ENCODE measurements around the gene ENTPD8.
"Not testable (repeated sequence)": the region's sequence is repeated elsewhere in the genome, so short reads cannot be mapped to it uniquely, and the experiment has no call there.

Gene ENTPD8

DNA sequence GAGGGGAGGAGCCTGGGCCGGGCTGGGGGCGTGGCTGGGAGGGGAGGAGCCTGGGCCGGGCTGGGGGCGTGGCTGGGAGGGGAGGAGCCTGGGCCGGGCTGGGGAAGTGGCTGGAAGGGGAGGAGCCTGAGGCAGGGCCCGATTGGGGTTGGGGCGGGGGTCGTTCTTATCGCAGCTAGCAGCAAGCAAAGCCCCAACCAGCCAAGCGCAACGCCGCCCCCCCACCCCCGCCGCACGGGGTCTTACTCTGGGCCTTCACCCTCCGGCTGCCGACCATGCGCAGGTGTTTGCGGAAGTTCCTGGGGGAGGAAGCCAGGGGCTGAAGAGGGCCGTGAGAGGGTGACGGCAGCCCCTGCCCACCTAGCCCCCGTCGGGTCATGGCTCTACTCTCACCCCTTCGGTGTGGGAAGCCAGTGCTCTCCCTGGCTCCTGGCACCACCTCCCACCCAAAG lies 13.0 kb upstream of the ENTPD8 start:
- in situ Hi-C loops (cut with HindIII; ENCODE audit: low pct_unique_long_range_greater_than_20kb, low sequenced_read_pairs) = no loop called here
- no peak for DNase-seq (ENCODE audit: low read depth in 1 of 2, low spot score in 1 of 2)
- no peak for TF ChIP-seq JUND (IDR thresholded peaks at IDR 0.05; ENCODE audit: low read depth)

DNA sequence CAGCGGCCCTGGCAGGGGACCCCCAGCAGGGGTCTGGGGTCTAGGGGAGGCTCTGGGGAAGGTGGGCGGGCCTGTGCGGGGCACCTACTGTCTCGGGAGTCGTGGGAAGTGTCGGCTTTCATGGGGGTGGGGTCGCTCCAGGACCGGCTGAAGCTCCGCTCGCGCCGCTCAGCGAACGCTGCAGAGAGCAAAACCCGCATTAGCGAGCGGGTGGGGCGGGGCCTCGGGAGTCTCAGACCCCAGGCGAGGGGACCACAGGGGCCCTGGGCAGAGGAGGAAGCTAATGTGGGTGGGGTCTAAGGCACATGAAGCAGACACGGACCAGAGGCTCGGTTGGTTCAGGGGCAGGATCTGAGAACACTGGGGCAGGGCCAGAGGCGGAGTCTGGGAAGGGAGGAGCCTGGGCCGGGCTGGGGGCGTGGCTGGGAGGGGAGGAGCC lies 12.5 kb upstream of the ENTPD8 start:
- DNase-seq (ENCODE audit: low read depth in 1 of 2, low spot score in 1 of 2) = peak; percentile 86 to 88
- in situ Hi-C loops (cut with HindIII; ENCODE audit: low pct_unique_long_range_greater_than_20kb, low sequenced_read_pairs) = no loop called here

DNA sequence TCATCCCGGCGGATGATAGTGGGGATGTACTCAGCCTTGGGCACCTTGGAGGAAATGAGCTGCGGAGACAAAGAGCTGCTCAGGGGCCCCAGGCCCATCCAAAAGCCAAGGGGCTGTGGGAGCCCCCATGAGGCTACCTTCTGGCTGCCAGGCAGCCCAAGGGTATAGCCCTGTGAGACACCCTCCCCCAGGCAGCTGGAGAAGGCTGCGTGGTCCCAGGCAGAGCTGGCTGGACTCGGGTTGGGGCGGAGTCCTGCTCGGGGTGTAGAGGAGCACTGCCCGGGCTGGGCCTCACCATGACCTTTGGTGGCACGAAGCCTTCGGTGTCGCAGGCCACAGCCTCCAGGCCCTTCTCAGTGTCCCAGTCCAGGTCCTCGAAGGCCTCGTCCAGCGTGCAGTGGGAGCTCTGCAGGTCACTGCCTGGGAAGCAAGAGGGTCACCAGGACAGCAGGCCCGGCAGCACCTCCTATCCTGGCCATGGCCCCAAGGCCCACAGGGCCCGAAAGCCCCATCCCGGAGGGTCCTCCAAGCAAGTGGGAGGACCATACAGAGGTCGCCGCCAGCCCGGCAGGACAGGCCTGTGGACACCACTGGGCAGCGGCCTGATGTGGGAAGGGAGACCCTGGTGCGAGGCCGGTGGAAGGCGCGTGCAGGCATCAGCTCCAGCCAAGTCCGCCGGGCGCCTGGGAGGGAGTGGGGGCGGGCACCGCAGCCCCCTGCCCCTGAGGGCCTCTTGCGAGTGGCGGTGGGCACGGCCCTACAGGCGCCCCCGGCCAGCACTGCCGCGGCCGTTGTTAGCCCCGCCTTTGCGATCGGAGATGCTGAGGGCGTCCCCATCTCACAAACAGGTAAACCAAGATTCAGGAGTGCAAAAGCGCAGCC lies 11.8 kb upstream of the ENTPD8 start:
- no peak for TF ChIP-seq JUND (IDR thresholded peaks at IDR 0.05; ENCODE audit: low read depth)
- no peak for DNase-seq (ENCODE audit: low read depth in 1 of 2, low spot score in 1 of 2)
- in situ Hi-C loops (cut with HindIII; ENCODE audit: low pct_unique_long_range_greater_than_20kb, low sequenced_read_pairs) = no loop called here

More for the DNA sequence above, 12.5 kb upstream of the ENTPD8 start:
- TF ChIP-seq JUND (IDR thresholded peaks at IDR 0.05; ENCODE audit: low read depth) = no peak

DNA sequence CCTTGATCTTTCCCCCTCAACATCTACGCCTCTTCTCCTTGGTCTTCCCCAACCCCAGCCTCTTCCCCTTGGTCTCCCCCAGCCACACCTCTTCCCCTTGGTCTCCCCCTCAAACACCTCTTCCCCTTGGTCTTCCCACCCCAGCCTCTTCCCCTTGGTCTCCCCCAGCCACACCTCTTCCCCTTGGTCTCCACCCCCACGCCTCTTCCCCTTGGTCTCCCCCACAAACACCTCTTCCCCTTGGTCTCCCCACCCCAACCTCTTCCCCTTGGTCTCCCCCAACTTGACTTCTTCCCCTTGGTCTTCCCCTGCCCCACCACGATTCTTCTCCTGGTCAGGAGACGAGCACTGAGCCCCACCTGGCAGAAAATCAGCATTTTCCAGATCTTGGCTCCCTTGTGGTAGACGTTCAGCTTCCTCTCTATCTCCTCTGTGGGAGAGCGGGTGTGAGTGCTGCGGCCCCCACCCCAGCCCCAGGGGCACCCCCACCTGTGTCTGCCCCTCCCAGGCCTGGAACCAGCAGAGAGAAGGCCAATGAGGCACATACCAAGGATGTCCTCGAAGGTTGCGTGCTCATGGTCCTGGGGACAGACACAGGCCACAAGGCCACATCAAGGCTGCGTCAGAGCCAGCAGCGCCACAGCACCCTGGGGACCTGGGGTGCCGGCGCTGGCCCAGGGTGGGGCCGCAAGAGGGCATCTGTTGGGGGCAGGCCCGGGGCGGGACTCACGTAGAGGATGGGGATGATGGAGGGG lies 11.0 kb upstream of the ENTPD8 start:
- DNase-seq (ENCODE audit: low read depth in 1 of 2, low spot score in 1 of 2) = no peak
- in situ Hi-C loops (cut with HindIII; ENCODE audit: low pct_unique_long_range_greater_than_20kb, low sequenced_read_pairs) = no loop called here
- no peak for TF ChIP-seq JUND (IDR thresholded peaks at IDR 0.05; ENCODE audit: low read depth)

DNA sequence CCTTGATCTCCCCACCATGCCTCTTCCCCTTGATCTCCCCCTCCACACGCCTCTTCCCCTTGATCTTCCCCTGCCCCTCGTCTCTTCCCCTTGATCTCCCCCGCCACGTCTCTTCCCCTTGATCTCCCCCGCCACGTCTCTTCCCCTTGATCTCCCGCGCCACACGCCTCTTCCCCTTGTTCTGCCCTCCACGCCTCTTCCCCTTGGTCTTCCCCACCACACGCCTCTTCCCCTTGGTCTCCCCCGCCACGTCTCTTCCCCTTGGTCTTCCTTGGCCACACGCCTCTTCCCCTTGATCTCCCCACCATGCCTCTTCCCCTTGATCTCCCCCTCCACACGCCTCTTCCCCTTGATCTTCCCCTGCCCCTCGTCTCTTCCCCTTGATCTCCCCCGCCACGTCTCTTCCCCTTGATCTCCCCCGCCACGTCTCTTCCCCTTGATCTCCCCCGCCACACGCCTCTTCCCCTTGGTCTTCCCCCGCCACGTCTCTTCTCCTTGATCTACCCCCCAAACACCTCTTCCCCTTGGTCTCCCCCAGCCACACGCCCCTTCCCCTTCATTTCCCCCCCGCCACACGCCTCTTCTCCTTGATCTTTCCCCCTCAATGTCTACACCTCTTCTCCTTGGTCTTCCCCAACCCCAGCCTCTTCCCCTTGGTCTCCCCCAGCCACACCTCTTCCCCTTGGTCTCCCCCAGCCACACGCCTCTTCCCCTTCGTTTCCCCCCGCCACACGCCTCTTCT lies 10.3 kb upstream of the ENTPD8 start:
- DNase-seq (ENCODE audit: low read depth in 1 of 2, low spot score in 1 of 2); in situ Hi-C loops (cut with HindIII; ENCODE audit: low pct_unique_long_range_greater_than_20kb, low sequenced_read_pairs): not testable (repeated sequence)

DNA sequence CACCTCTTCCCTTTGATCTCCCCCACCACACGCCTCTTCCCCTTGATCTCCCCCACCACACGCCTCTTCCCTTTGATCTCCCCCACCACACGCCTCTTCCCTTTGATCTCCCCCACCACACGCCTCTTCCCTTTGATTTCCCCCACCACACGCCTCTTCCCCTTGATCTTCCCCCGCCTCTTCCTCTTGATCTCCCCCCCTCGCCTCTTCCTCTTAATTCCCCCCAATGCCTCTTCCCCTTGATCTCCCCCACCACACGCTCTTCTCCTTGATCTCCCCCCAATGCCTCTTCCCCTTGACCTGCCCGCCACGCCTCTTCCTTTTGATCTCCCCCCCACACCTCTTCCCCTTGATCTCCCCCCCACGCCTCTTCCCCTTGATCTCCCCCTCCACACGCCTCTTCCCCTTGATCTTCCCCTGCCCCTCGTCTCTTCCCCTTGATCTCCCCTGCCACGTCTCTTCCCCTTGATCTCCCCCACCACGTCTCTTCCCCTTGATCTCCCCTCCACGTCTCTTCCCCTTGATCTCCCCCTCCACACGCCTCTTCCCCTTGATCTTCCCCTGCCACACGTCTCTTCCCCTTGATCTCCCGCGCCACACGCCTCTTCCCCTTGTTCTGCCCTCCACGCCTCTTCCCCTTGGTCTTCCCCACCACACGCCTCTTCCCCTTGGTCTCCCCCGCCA lies 9.5 kb upstream of the ENTPD8 start:
- DNase-seq (ENCODE audit: low read depth in 1 of 2, low spot score in 1 of 2); in situ Hi-C loops (cut with HindIII; ENCODE audit: low pct_unique_long_range_greater_than_20kb, low sequenced_read_pairs): not testable (repeated sequence)

DNA sequence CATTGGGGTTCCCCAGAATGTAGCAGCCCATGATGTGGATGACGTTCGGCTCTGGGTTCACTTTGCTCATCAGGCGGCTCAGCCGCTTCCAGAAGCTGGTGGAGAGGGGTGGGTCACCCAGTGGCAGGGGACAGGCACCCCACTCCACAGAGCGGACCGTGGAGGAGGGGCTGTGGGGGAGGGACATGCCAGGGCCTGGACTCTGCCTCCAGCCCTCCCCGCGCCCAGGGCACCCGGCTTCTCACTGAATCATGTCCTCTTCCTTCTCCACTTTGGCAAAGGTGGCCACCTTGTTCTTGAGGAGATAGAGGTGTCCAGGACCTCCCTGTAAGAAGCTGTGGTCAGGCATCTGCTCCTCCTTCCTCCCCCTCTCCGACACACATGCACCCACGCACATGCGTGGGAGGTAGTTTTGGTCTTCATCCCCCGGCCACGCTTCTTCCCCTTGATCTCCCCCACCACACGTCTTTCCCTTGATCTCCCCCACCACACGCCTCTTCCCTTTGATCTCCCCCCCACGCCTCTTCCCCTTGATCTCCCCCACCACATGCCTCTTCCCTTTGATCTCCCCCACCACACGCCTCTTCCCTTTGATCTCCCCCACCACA lies 8.9 kb upstream of the ENTPD8 start:
- TF ChIP-seq JUND (IDR thresholded peaks at IDR 0.05; ENCODE audit: low read depth) = no peak
- no peak for DNase-seq (ENCODE audit: low read depth in 1 of 2, low spot score in 1 of 2)
- in situ Hi-C loops (cut with HindIII; ENCODE audit: low pct_unique_long_range_greater_than_20kb, low sequenced_read_pairs) = no loop called here

DNA sequence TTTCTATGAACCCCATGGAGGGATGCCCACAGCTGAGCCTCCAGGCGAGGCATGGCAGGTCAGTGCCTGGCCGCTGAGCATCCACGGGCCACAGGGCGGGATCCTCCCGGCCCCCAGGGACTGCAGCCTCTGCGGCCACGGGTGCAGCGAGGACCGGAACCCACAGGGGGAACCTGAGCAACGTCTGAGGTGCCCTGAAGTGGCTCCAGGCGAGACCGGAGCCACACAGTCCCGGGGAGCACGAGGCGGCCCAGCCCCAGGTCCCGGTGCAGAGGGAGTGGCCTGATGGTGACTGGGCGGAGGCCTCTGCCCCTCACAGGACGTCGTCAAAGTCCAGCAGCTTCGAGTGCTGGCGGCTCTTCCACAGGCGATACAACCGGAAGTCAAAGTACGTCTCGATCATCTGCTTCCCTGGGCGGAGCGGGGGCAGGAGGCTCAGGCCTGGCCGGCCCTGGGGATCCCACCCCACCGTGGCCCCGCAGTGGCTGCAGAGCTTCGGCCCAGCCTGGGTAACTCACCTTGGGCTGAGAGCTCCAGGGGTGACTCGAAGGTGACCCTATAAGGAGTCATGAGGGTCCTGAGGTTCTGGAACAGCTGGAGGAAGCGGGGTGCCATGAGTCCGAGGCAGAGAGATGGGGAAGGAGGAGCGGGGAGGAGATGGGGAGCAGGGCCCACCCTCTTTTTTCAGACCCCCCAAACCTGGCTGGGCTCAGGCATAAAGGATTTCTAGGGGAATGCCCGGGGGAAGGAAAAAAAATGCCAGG lies 8.1 kb upstream of the ENTPD8 start:
- TF ChIP-seq JUND (IDR thresholded peaks at IDR 0.05; ENCODE audit: low read depth) = no peak
- no peak for DNase-seq (ENCODE audit: low read depth in 1 of 2, low spot score in 1 of 2)
- in situ Hi-C loops (cut with HindIII; ENCODE audit: low pct_unique_long_range_greater_than_20kb, low sequenced_read_pairs) = no loop called here

DNA sequence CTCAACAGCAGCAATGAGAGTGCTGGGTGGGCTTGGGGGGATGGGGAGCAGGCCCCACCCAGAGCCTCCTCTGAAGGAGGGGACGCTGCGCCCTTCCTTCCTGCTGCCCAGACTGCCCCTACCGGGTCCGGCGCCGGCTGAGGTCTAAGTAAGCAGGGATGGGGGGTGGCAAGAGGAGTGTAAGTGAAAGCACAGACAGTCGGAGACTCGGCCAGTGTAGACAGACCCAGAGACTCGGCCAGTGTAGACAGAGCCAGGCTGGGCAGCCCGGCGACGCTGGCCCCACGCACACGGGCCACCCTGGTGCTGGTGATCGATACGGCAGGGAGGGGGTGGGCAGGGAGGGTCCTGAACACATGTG lies 7.4 kb upstream of the ENTPD8 start:
- no peak for DNase-seq (ENCODE audit: low read depth in 1 of 2, low spot score in 1 of 2)
- in situ Hi-C loops (cut with HindIII; ENCODE audit: low pct_unique_long_range_greater_than_20kb, low sequenced_read_pairs) = no loop called here
- no peak for TF ChIP-seq JUND (IDR thresholded peaks at IDR 0.05; ENCODE audit: low read depth)

DNA sequence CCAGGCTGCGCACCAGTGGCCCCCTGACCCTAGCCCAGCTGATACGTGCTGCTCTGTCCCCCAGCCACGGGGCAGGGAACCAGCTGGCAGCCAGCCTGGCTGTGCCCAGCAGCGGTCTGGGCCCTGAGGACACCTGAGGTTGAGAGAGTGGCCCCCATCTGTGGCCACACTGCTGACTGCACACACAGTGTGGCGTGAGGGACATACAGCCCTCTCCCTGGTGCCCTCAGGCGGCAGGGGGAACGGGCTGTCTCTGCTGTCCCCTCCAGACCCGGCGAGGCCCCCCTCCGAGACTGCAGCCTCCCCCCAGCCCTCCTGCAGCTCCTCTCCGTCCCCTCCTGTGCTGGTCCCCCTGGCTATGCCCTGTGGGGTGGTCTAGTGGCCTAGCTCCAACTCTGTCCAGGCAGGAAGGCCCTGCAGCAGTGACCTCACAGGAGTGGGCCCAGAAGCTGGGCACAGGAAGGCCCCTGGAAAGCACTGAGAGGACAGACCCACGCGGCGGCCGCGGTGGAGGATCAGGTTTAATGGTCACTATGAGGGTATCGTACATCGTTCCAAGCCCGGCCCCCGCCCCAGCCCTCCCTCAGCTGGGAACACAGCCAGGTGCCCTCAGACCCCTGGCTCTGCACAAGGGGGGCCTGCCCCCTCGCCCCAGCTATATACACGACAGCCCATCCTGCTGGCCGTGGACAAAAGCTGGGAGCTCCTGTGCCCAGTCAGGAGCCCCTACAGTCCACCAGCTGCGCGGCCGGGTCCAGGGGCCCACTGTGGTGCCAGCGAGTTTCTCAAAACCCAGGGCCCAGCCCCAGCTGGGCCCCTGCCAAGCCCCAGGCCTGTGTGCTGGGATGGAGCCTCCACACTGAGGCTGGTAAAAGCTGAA lies 6.8 kb upstream of the ENTPD8 start:
- in situ Hi-C loops (cut with HindIII; ENCODE audit: low pct_unique_long_range_greater_than_20kb, low sequenced_read_pairs) = no loop called here
- DNase-seq (ENCODE audit: low read depth in 1 of 2, low spot score in 1 of 2) = no peak
- TF ChIP-seq JUND (IDR thresholded peaks at IDR 0.05; ENCODE audit: low read depth) = no peak

All from T47D (cell line).